BLaER1 (cell line): Measurements from ENCODE around the gene SPRR5.

Experiments
- H3K27ac ChIP-seq: shearing (Covaris generic); formaldehyde crosslinking; 2 replicates; pipeline ENCODE4 v1.8.1; 2022
- H3K27me3 ChIP-seq: shearing (Covaris generic); formaldehyde crosslinking; 2 replicates; pipeline ENCODE4 v1.8.1; 2022
- H3K36me3 ChIP-seq: shearing (Covaris generic); formaldehyde crosslinking; 2 replicates; pipeline ENCODE4 v1.8.1; 2022
- H3K4me1 ChIP-seq: shearing (Covaris generic); formaldehyde crosslinking; 2 replicates; pipeline ENCODE4 v1.8.1; 2022
- H3K4me2 ChIP-seq: shearing (Covaris generic); formaldehyde crosslinking; 2 replicates; pipeline ENCODE4 v1.8.1; 2022
- H3K4me3 ChIP-seq: shearing (Covaris generic); formaldehyde crosslinking; 2 replicates; pipeline ENCODE4 v1.8.1; 2022
- H3K9ac ChIP-seq: shearing (Covaris generic); formaldehyde crosslinking; 2 replicates; pipeline ENCODE4 v1.8.1; 2022
- H3K9me3 ChIP-seq: shearing (Covaris generic); formaldehyde crosslinking; 2 replicates; pipeline ENCODE4 v1.8.1; 2022
- H4K20me1 ChIP-seq: shearing (Covaris generic); formaldehyde crosslinking; 2 replicates; pipeline ENCODE4 v1.8.1; 2022
- Cebpa-rat ChIP-seq: shearing (Covaris generic); IDR thresholded peaks from 2 replicates; pipeline ENCODE4 v1.8.1; 2022

SPRR5 gene

DNA sequence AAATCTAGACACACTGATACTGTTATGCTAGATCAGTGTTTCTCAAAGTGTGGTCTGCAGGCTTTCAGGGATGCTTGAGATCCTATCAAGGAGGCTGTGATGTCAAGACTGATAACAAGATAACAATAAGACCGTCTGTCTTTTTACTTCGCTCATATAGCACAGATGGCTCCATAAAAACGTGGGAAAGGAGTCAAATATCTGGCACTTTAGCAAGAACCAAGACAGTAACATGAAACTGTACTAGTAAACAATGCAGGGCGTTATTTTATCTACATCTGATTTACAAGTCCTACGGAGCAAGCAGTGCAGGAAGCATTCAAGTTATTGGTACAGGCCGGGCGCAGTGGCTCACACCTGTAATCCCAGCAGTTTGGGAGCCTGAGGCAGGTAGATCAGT lies 50.9 kb downstream of the SPRR5 start:
- H3K36me3 ChIP-seq = no peaks in the 10 kb centered on the region
- H3K9ac ChIP-seq = no peak overlapping the region
- peaks cover 12% of the 10 kb centered on the region for H3K4me1 ChIP-seq
- no peak for TF ChIP-seq Cebpa-rat
- no peak overlapping the region for H3K4me3 ChIP-seq
- H3K9me3 ChIP-seq = peaks cover 9% of the 10 kb centered on the region
- H3K27ac ChIP-seq = no peak overlapping the region
- H4K20me1 ChIP-seq = no peaks in the 10 kb centered on the region
- no peak overlapping the region for H3K4me2 ChIP-seq
- no peaks in the 10 kb centered on the region for H3K27me3 ChIP-seq

- Histone ChIP-seq H3K9ac (no peak overlapping the region), H3K9me3 (peaks cover 9% of the 10 kb centered on the region), H3K36me3 (no peaks in the 10 kb centered on the region), H3K27ac (no peak overlapping the region), H3K4me3 (no peak overlapping the region), H3K4me2 (no peak overlapping the region), H3K27me3 (no peaks in the 10 kb centered on the region), H4K20me1 (no peaks in the 10 kb centered on the region), H3K4me1 (peaks cover 15% of the 10 kb centered on the region)
- TF ChIP-seq Cebpa-rat = no peak
These were observed 51.5 kb downstream of the SPRR5 start for GRCh38 chr1:152998476-152998875.
